ENCODE results near the gene ATG10.

DNA sequence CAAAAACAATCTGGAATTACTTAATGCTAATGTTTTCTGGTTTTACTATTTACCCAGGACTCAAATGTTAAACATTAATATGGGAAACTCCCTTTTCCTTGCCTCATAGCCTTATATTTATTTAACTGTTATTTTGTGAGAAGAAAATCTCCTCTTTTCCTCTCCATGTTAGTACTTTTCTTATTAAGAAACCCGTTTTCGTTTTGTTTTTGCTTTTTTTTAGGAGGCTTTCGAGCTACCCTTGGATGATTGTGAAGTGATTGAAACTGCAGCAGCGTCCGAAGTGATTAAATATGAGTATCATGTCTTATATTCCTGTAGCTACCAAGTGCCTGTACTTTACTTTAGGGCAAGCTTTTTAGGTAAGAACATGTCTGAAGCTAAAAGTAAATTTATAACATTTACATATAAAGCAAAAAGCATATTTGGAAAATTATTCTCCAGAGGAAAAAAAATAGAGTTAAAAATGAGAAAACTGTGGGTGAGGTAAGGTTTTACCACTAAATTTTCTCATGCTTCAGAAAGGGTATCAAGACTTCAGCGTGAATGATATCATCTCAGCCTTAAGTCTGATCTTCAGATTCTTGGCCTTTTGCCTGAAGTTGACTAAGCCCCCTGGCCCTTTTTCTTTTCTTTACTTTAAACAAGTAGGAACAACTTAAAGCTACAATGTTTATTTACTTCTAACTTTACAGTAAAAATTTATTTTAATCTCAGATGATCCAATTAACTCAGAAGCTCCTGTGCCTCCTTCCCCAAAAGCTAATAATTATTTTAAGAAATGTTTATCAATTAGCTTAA, 192.6 kb downstream of the ATG10 start:
- no peak for TF ChIP-seq CTCF (IDR thresholded peaks at IDR 0.05; ENCODE audit: low read length)
- no peak for TF ChIP-seq EZH2 (IDR thresholded peaks at IDR 0.05; ENCODE audit: borderline replicate concordance, low read length)

Data from OCI-LY1 (cell line).